Measurements from ENCODE around the gene S100P. TPM values are rescaled to one million over a fixed set of nuclear protein-coding genes. Genes with fewer than 3 reads are reported as not detected.
A peak's percentile ranks its signal among the peaks of the same experiment; 100 is the strongest.

S100P gene
- total RNA-seq, 1 donor from 2014 or later: not detected

- intact Hi-C loops (cut with DNase I): loop anchor here (5.0 kb wide), 1 partner anchor 52 kb away; the partner anchor contains the start of gene KIAA0232
- Histone ChIP-seq H3K4me3 (no peak overlapping the region), H3K36me3 (no peaks in the 10 kb centered on the region), H3K9me3 (no peaks in the 10 kb centered on the region), H3K27ac (no peak overlapping the region), H3K4me1 (peaks cover 0 to 8% of the 10 kb centered on the region in 2 donors), H3K27me3 (no peaks in the 10 kb centered on the region)
- TF ChIP-seq, protein P1, sequence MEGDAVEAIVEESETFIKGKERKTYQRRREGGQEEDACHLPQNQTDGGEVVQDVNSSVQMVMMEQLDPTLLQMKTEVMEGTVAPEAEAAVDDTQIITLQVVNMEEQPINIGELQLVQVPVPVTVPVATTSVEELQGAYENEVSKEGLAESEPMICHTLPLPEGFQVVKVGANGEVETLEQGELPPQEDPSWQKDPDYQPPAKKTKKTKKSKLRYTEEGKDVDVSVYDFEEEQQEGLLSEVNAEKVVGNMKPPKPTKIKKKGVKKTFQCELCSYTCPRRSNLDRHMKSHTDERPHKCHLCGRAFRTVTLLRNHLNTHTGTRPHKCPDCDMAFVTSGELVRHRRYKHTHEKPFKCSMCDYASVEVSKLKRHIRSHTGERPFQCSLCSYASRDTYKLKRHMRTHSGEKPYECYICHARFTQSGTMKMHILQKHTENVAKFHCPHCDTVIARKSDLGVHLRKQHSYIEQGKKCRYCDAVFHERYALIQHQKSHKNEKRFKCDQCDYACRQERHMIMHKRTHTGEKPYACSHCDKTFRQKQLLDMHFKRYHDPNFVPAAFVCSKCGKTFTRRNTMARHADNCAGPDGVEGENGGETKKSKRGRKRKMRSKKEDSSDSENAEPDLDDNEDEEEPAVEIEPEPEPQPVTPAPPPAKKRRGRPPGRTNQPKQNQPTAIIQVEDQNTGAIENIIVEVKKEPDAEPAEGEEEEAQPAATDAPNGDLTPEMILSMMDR (IDR thresholded peaks at IDR 0.05): no peak
- no peak for DNase-seq (ENCODE audit: low spot score in 2 of 2)
These were observed 37.1 kb downstream of the S100P start for GRCh38 chr4:6730603-6731317.

GRCh38 chr4:6731318-6731675, 37.6 kb downstream of the S100P start:
- Histone ChIP-seq H3K27ac (peak overlapping the region in 1 of 2 donors; percentile 80), H3K4me1 (peaks cover 0 to 8% of the 10 kb centered on the region in 2 donors), H3K4me3 (no peak overlapping the region), H3K9me3 (no peaks in the 10 kb centered on the region), H3K27me3 (no peaks in the 10 kb centered on the region), H3K36me3 (no peaks in the 10 kb centered on the region)
- intact Hi-C loops (cut with DNase I): loop anchor here (5.0 kb wide), 1 partner anchor 51 kb away; the partner anchor contains the start of gene KIAA0232
- TF ChIP-seq, protein P1 (IDR thresholded peaks at IDR 0.05): no peak
- DNase-seq (ENCODE audit: low spot score in 2 of 2): no peak

- intact Hi-C loops (cut with DNase I): loop anchor here (5.0 kb wide), 1 partner anchor 51 kb away; the partner anchor contains the start of gene KIAA0232
- Histone ChIP-seq H3K9me3 (no peaks in the 10 kb centered on the region), H3K27ac (peak overlapping the region in 1 of 2 donors; percentile 80), H3K4me1 (peaks cover 0 to 8% of the 10 kb centered on the region in 2 donors), H3K36me3 (no peaks in the 10 kb centered on the region), H3K27me3 (no peaks in the 10 kb centered on the region), H3K4me3 (no peak overlapping the region)
- DNase-seq (ENCODE audit: low spot score in 2 of 2): no peak
- TF ChIP-seq, protein P1 (IDR thresholded peaks at IDR 0.05): no peak
These were observed 38.1 kb downstream of the S100P start for GRCh38 chr4:6731780-6732179.

- Histone ChIP-seq H3K4me3 (no peak overlapping the region), H3K4me1 (peaks cover 0 to 8% of the 10 kb centered on the region in 2 donors), H3K9me3 (no peaks in the 10 kb centered on the region), H3K36me3 (no peaks in the 10 kb centered on the region), H3K27ac (peak overlapping the region; percentile 63 to 80), H3K27me3 (no peaks in the 10 kb centered on the region)
- peak; percentile 56 to 87 for DNase-seq (ENCODE audit: low spot score in 2 of 2)
- intact Hi-C loops (cut with DNase I): loop anchor here (5.0 kb wide), 1 partner anchor 50 kb away; the partner anchor contains the start of gene KIAA0232
- TF ChIP-seq, protein P1 (IDR thresholded peaks at IDR 0.05): no peak
These were observed 39.0 kb downstream of the S100P start for GRCh38 chr4:6732441-6733357.

GRCh38 chr4:6733358-6734164, 39.9 kb downstream of the S100P start:
- Histone ChIP-seq H3K27ac (peak overlapping the region; percentile 63 to 80), H3K36me3 (no peaks in the 10 kb centered on the region), H3K4me3 (no peak overlapping the region), H3K4me1 (peaks cover 0 to 8% of the 10 kb centered on the region in 2 donors), H3K27me3 (no peaks in the 10 kb centered on the region), H3K9me3 (no peaks in the 10 kb centered on the region)
- TF ChIP-seq, protein P1 (IDR thresholded peaks at IDR 0.05): no peak
- intact Hi-C loops (cut with DNase I): loop anchor here (5.0 kb wide), 1 partner anchor 49 kb away; the partner anchor contains the start of gene KIAA0232
- peak in 1 of 2 donors; percentile 42 for DNase-seq (ENCODE audit: low spot score in 2 of 2)
